Right cardiac atrium (tissue), 5 donors: ENCODE measurements around the gene THEMIS. TPM values are rescaled to one million over a fixed set of nuclear protein-coding genes. Genes with fewer than 3 reads are reported as not detected.
"Not testable (repeated sequence)": the region's sequence is repeated elsewhere in the genome, so short reads cannot be mapped to it uniquely, and the experiment has no call there.

Experiments
- ATAC-seq, 2 donors: fragments of 200-7000 bp; cut with Tn5 transposase; one replicate each; pipeline versions ENCODE4 v1.8.0 to v1.9.1; 2020; ENCODE audit warnings: moderate library complexity in 2 of 2, mild to moderate bottlenecking in 1 of 2
- DNase-seq, 3 donors: peaks; one replicate each; pipeline ENCODE4 v3.0.0-alpha.2; 2020
- H3K27ac ChIP-seq: one replicate; pipeline ENCODE4 v1.5.1; 2013; ENCODE audit warnings: mild to moderate bottlenecking, low read length, control low read depth, moderate library complexity
- H3K27me3 ChIP-seq: one replicate; pipeline ENCODE4 v1.6.1; 2013; ENCODE audit not compliant: control insufficient read depth, insufficient read depth
- H3K4me1 ChIP-seq: one replicate; pipeline ENCODE4 v1.6.1; 2013; ENCODE audit warnings: low read length; ENCODE audit not compliant: control insufficient read depth, insufficient read depth
- H3K4me3 ChIP-seq: one replicate; pipeline ENCODE4 v1.5.1; 2013; ENCODE audit warnings: low read length, control low read depth
- H3K9me3 ChIP-seq: one replicate; pipeline ENCODE4 v1.6.1; 2013; ENCODE audit warnings: low read length; ENCODE audit not compliant: control insufficient read depth
- WGBS: extraction: QIAGEN DNeasy Blood & Tissue Kit; methylation state at CpG from one replicate; pipeline ENCODE4 v1.1.7; 2013; 5-methylcytosine and 5-hydroxymethylcytosine counted together
- intact Hi-C, 4 donors: fragments of 100-400 bp; cut with DNase I; formaldehyde crosslinking; loops; one replicate each; pipeline versions ENCODE4 v1.11.0 to v1.14.0; 2022 to 2023
- polyA plus RNA-seq: library from polyadenylated mRNA; stranded (reverse); fragments of 200-250 nt; gene quantifications from one replicate; pipeline ENCODE4 v1.2.3, GENCODE V29; 2013
- total RNA-seq, 4 donors: library from RNA; stranded (reverse); fragmentation: NEBNext Ultra II Directional; extraction: Animal tissue kit (Norgen Biotek cat#: 25700); gene quantifications; one replicate each; pipeline ENCODE4 v1.2.1, GENCODE V29; 2021
- donor health status: healthy with polysubstance abuse.
- donor health status: DM: no; HTN: yes; CAD: no.
- donor health status: DM: no; HTN: no; CAD: no.
- donor health status: DM: no; HTN: yes; CAD: no; lungs with severe emphysema.
- donor health status: DM: yes; HTN: yes; CAD: no.

The THEMIS gene
- total and polyA plus RNA-seq, 5 donors = 0.19 to 0.60 (median 0.36) TPM; not detected in 1

- Histone ChIP-seq H3K27me3 (no peaks in the 10 kb centered on the region), H3K4me1 (no peaks in the 10 kb centered on the region), H3K4me3 (no peak overlapping the region), H3K9me3 (no peaks in the 10 kb centered on the region), H3K27ac (no peak overlapping the region)
- DNase-seq = no peak
- WGBS = 51% methylated on average over 3 of the region's 3 CpGs
- no peak for ATAC-seq
- intact Hi-C loops = no loop called here
Measured at GRCh38 chr6:127912914-127913313, 12.1 kb upstream of the THEMIS start.

GRCh38 chr6:127907960-127908640, 7.2 kb upstream of the THEMIS start:
- no peaks in the 10 kb centered on the region for H3K9me3 ChIP-seq
- no peak overlapping the region for H3K27ac ChIP-seq
- no peaks in the 10 kb centered on the region for H3K27me3 ChIP-seq
- intact Hi-C loops = no loop called here
- DNase-seq (no peak), ATAC-seq (no peak)
- 90% methylated on average over 7 of the region's 7 CpGs for WGBS
- no peak overlapping the region for H3K4me3 ChIP-seq
- H3K4me1 ChIP-seq = no peaks in the 10 kb centered on the region

- no peaks in the 10 kb centered on the region for H3K9me3 ChIP-seq
Measured at GRCh38 chr6:127904160-127904559, 3.3 kb upstream of the THEMIS start.

GRCh38 chr6:127902933-127903332, 2.1 kb upstream of the THEMIS start:
- ATAC-seq (no peak), DNase-seq (no peak)
- Histone ChIP-seq H3K4me1 (no peaks in the 10 kb centered on the region), H3K27me3 (no peaks in the 10 kb centered on the region), H3K9me3 (no peaks in the 10 kb centered on the region), H3K4me3 (no peak overlapping the region), H3K27ac (no peak overlapping the region)
- intact Hi-C loops = no loop called here
- 85% methylated on average over 8 of the region's 8 CpGs for WGBS

More at GRCh38 chr6:127904160-127904559, 3.3 kb upstream of the THEMIS start:
- Histone ChIP-seq H3K4me1 (no peaks in the 10 kb centered on the region), H3K27me3 (no peaks in the 10 kb centered on the region), H3K4me3 (no peak overlapping the region), H3K27ac (no peak overlapping the region)
- ATAC-seq (no peak), DNase-seq (no peak)
- intact Hi-C loops = no loop called here

GRCh38 chr6:127897484-127897883, 3.4 kb downstream of the THEMIS start:
- no peaks in the 10 kb centered on the region for H3K27me3 ChIP-seq
- no peak for ATAC-seq
- no peaks in the 10 kb centered on the region for H3K9me3 ChIP-seq
- no peaks in the 10 kb centered on the region for H3K4me1 ChIP-seq
- whole genome bisulfite sequencing = 67% methylated on average over 2 of the region's 2 CpGs
- intact Hi-C loops = no loop called here
- no peak for DNase-seq
- no peak overlapping the region for H3K4me3 ChIP-seq
- H3K27ac ChIP-seq = no peak overlapping the region

DNA sequence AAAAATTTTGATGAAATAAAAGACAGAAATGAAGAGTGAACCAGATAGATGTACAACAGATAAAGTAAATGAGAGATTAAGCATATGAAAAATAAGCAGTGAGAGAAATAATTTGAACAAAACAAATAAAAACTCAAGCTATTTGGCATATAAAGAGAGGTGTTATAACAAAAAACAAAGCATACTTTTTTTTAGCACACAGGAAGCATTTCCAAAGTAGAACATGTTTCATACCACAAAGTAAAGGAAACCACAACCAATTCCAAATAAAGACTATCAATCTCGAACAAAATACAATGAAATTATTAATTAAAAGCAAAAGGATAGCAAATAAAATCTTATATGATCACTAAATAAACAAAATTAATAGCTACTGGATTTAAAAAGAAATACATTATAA, 6.8 kb downstream of the THEMIS start:
- intact Hi-C loops = no loop called here
- no peak overlapping the region for H3K27ac ChIP-seq
- 58% methylated on average over 1 of the region's 1 CpG for WGBS
- no peaks in the 10 kb centered on the region for H3K27me3 ChIP-seq
- no peak for DNase-seq
- H3K4me1 ChIP-seq = no peaks in the 10 kb centered on the region
- H3K9me3 ChIP-seq = no peaks in the 10 kb centered on the region
- H3K4me3 ChIP-seq = no peak overlapping the region
- ATAC-seq = no peak

- WGBS = 78% methylated on average over 6 of the region's 6 CpGs
- Histone ChIP-seq H3K27me3 (no peaks in the 10 kb centered on the region), H3K27ac (no peak overlapping the region), H3K4me1 (no peaks in the 10 kb centered on the region), H3K4me3 (no peak overlapping the region), H3K9me3 (no peaks in the 10 kb centered on the region)
- DNase-seq = no peak
- ATAC-seq = no peak
- intact Hi-C loops = no loop called here
Measured at GRCh38 chr6:127893541-127893940, 7.3 kb downstream of the THEMIS start.

- Histone ChIP-seq H3K27me3 (no peaks in the 10 kb centered on the region), H3K9me3 (no peaks in the 10 kb centered on the region), H3K4me3 (no peak overlapping the region), H3K4me1 (no peaks in the 10 kb centered on the region), H3K27ac (no peak overlapping the region)
- no peak for ATAC-seq
- WGBS = 90% methylated on average over 3 of the region's 3 CpGs
- DNase-seq = no peak
- intact Hi-C loops = no loop called here
Measured at GRCh38 chr6:127891731-127892326, 9.0 kb downstream of the THEMIS start.

GRCh38 chr6:127886603-127887002, 14.3 kb downstream of the THEMIS start:
- WGBS = 67% methylated on average over 3 of the region's 3 CpGs
- no peaks in the 10 kb centered on the region for H3K9me3 ChIP-seq
- ATAC-seq (no peak), DNase-seq (no peak)
- H3K27me3 ChIP-seq = no peaks in the 10 kb centered on the region
- no peaks in the 10 kb centered on the region for H3K4me1 ChIP-seq
- no peak overlapping the region for H3K27ac ChIP-seq
- intact Hi-C loops = no loop called here
- no peak overlapping the region for H3K4me3 ChIP-seq

- ATAC-seq (no peak), DNase-seq (no peak)
- intact Hi-C loops = no loop called here
- no peak overlapping the region for H3K27ac ChIP-seq
- H3K9me3 ChIP-seq = no peaks in the 10 kb centered on the region
- H3K27me3 ChIP-seq = no peaks in the 10 kb centered on the region
- H3K4me1 ChIP-seq = no peaks in the 10 kb centered on the region
- H3K4me3 ChIP-seq = no peak overlapping the region
Measured at GRCh38 chr6:127884134-127884533, 16.7 kb downstream of the THEMIS start.

DNA sequence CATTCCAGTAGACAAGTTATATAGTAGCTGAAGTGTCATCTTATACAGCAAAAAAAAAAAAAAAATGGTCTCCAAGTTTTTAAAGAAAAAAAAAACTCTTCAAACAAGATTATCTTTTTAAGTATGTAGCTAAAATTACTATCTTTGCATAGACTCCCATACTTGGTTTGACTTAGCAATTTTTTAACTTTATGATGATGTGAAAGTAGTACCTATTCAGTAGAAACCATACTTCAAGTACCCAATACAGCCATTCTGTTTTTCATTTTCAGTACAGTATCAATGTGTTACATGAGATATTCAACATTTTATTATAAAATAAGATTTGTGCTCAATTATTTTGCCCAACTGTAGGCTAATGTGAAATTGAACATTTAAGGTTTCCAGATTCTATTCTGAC, 18.9 kb downstream of the THEMIS start:
- not testable (repeated sequence) for DNase-seq, H3K27ac ChIP-seq, ATAC-seq

DNA sequence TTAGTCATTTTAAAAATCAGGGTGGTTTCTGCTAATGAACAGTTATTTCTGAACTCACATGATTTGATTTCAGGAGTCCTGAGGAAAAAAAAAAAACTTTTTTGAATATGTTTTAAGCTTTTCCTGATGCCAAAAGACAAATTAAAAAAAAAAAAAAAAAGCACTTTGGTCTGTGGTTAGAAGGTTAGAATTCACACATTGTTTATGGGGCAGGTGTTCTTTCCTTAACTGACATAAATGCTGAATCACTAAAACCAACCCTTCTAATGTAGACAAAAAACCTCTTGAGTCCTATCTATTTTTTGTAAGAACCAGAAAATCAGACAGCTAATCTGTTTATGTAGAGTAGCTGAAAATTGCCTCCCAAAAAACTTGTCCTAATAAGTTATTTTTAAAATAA, 20.4 kb downstream of the THEMIS start:
- Histone ChIP-seq H3K27ac (no peak overlapping the region), H3K27me3 (no peaks in the 10 kb centered on the region), H3K4me3 (no peak overlapping the region), H3K4me1 (no peaks in the 10 kb centered on the region), H3K9me3 (no peaks in the 10 kb centered on the region)
- intact Hi-C loops = no loop called here
- ATAC-seq (no peak), DNase-seq (no peak)

More for the DNA sequence above, 18.9 kb downstream of the THEMIS start:
- H3K9me3 ChIP-seq, H3K27me3 ChIP-seq, H3K4me3 ChIP-seq, intact Hi-C loops, H3K4me1 ChIP-seq: not testable (repeated sequence)
